ENCODE measurements around the gene GIMAP8.
"Not testable (repeated sequence)": the region's sequence is repeated elsewhere in the genome, so short reads cannot be mapped to it uniquely, and the experiment has no call there.

The GIMAP8 gene

DNA sequence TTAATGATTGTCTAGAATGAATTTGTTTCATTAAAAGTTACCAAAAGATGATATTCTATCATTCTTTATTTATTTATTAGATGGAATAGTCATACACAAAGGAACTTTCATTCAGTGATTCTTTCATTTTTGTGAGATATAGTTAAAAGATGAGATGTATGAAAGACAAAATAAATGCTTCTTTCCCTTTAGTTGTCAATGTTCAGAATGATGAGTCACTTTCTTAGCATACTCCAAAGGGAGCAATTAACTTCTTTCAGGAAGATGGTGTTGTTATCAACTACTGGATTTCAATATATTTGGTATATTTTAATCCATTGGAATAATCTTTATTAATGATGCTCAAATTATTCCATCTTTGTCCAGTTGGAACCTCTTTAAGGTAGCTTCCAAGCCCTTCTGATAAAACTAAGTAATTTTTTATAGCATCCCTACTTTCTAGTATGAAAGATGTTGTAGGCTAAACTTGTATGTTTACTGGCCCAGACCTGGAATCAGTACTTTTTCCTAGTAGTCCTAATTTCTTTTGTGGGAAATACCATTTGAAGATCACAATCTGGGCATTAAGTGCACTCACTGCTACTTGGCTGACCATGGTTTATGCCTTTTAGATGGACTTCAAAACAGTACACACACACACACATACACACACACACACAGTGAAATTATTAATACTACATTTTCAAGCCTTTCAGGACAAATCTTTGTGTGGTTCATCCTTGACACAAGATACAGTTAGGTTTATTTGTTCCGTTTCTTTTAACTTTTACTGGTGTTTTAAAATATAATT lies 66.7 kb downstream of the GIMAP8 start:
- DNase-seq = no peak

GRCh38 chr7:150519310-150519709 lies 68.9 kb downstream of the GIMAP8 start:
- DNase-seq = no peak

DNA sequence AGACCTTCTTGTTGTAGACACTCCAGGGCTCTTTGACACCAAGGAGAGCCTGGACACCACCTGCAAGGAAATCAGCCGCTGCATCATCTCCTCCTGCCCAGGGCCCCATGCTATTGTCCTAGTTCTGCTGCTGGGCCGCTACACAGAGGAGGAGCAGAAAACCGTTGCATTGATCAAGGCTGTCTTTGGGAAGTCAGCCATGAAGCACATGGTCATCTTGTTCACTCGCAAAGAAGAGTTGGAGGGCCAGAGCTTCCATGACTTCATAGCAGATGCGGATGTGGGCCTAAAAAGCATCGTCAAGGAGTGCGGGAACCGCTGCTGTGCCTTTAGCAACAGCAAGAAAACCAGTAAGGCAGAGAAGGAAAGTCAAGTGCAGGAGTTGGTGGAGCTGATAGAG lies 69.7 kb downstream of the GIMAP8 start:
- no peak for DNase-seq

DNA sequence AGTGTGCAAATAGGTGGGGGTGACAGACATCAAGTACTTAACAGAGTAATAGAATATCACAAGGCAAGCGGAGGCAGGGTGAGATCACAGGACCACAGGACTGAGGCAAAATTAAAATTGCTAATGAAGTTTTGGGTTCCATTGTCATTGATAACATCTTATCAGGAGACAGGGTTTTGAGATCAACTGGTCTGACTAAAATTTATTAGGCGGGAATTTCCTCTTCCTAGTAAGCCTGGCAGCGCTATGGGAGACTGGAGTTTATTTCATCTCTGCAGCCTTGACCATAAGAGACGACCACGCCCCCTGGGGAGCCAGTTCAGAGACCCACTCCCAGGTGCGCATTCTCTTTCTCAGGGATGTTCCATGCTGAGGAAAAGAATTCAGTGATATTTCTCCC lies 72.5 kb downstream of the GIMAP8 start:
- not testable (repeated sequence) for DNase-seq

- no peak for DNase-seq
Measured at GRCh38 chr7:150524018-150524417, 73.6 kb downstream of the GIMAP8 start.

All from NCI-H510A (cell line).